Measurements from ENCODE around the gene NSUN2.

The NSUN2 gene

DNA sequence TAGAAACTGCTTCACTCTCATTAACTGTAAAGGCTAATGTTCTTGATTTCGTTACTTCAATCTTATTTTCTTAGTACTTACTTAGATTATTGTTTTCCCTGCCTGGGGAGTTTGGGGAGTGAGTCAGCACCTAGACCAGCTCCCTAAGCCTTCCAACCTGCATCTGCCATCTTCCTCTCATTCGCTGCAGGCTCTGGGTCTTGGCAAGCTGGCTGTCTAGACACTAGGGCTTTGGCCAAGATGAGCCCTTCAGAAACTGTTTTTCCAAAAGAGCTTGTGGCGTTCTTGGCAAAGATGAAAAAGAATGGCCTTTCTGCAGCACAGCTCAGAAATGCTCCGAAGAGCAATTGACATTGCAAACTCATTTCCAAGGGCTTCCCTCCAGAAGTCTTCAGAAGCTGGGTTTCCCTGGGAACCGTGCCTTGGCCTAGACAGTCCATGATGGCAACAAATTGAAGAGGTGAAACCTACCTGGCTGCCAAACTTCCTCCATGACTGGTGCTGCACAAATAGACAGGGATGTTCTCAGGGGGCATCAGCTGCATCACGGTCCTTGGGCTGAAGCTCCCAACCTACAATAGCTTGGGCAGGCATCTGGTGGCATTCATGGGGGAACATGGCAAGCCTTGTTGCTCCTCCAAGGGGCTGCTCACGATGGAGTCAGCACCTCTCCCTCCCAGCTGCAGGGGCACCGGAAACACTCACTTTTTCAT, 76.6 kb downstream of the NSUN2 start:
- no peak for DNase-seq (ENCODE audit: low read depth)
- TF ChIP-seq, protein P1, sequence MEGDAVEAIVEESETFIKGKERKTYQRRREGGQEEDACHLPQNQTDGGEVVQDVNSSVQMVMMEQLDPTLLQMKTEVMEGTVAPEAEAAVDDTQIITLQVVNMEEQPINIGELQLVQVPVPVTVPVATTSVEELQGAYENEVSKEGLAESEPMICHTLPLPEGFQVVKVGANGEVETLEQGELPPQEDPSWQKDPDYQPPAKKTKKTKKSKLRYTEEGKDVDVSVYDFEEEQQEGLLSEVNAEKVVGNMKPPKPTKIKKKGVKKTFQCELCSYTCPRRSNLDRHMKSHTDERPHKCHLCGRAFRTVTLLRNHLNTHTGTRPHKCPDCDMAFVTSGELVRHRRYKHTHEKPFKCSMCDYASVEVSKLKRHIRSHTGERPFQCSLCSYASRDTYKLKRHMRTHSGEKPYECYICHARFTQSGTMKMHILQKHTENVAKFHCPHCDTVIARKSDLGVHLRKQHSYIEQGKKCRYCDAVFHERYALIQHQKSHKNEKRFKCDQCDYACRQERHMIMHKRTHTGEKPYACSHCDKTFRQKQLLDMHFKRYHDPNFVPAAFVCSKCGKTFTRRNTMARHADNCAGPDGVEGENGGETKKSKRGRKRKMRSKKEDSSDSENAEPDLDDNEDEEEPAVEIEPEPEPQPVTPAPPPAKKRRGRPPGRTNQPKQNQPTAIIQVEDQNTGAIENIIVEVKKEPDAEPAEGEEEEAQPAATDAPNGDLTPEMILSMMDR (IDR thresholded peaks at IDR 0.05; ENCODE audit: low read depth, low read length, missing control alignments), result no peak

GRCh38 chr5:6554812-6555211, 78.0 kb downstream of the NSUN2 start:
- TF ChIP-seq, protein P1 (IDR thresholded peaks at IDR 0.05; ENCODE audit: low read depth, low read length, missing control alignments), result no peak
- DNase-seq (ENCODE audit: low read depth), result no peak
- H3K4me3 ChIP-seq (ENCODE audit: low read depth, low read length), result no peak overlapping the region

More for the DNA sequence above, 76.6 kb downstream of the NSUN2 start:
- H3K4me3 ChIP-seq (ENCODE audit: low read depth, low read length), result no peak overlapping the region

- no peak overlapping the region for H3K4me3 ChIP-seq (ENCODE audit: low read depth, low read length)
- no peak for DNase-seq (ENCODE audit: low read depth)
- TF ChIP-seq, protein P1 (IDR thresholded peaks at IDR 0.05; ENCODE audit: low read depth, low read length, missing control alignments), result no peak
Measured at GRCh38 chr5:6553972-6554371, 78.9 kb downstream of the NSUN2 start.

GRCh38 chr5:6552612-6553011, 80.2 kb downstream of the NSUN2 start:
- H3K4me3 ChIP-seq (ENCODE audit: low read depth, low read length), result no peak overlapping the region
- no peak for DNase-seq (ENCODE audit: low read depth)
- TF ChIP-seq, protein P1 (IDR thresholded peaks at IDR 0.05; ENCODE audit: low read depth, low read length, missing control alignments), result no peak

DNA sequence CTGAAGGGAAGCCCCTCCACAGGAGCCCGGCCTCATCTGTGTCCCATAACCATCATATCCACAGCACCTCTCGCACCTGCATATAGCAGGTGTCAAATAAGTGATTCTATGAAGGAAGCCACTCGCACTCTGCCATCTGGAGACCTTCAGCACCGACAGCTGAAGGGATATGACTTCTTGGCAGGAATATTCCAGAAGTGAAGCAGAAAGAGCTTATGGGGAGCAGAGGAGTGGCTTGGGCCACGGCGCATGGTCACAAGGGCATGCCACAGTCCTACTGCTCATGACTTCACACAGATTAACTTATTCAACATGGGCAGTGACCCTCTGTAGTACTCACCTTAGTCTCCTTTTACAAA, 80.9 kb downstream of the NSUN2 start:
- TF ChIP-seq, protein P1 (IDR thresholded peaks at IDR 0.05; ENCODE audit: low read depth, low read length, missing control alignments), result no peak
- DNase-seq (ENCODE audit: low read depth), result no peak
- no peak overlapping the region for H3K4me3 ChIP-seq (ENCODE audit: low read depth, low read length)

GRCh38 chr5:6551287-6551954, 81.4 kb downstream of the NSUN2 start:
- H3K4me3 ChIP-seq (ENCODE audit: low read depth, low read length), result no peak overlapping the region
- TF ChIP-seq, protein P1 (IDR thresholded peaks at IDR 0.05; ENCODE audit: low read depth, low read length, missing control alignments), result no peak
- DNase-seq (ENCODE audit: low read depth), result no peak

- no peak overlapping the region for H3K4me3 ChIP-seq (ENCODE audit: low read depth, low read length)
- DNase-seq (ENCODE audit: low read depth), result no peak
- TF ChIP-seq, protein P1 (IDR thresholded peaks at IDR 0.05; ENCODE audit: low read depth, low read length, missing control alignments), result no peak
Measured at GRCh38 chr5:6550628-6551027, 82.2 kb downstream of the NSUN2 start.
